ENCODE data around the gene MRPS34.

Gene MRPS34

DNA sequence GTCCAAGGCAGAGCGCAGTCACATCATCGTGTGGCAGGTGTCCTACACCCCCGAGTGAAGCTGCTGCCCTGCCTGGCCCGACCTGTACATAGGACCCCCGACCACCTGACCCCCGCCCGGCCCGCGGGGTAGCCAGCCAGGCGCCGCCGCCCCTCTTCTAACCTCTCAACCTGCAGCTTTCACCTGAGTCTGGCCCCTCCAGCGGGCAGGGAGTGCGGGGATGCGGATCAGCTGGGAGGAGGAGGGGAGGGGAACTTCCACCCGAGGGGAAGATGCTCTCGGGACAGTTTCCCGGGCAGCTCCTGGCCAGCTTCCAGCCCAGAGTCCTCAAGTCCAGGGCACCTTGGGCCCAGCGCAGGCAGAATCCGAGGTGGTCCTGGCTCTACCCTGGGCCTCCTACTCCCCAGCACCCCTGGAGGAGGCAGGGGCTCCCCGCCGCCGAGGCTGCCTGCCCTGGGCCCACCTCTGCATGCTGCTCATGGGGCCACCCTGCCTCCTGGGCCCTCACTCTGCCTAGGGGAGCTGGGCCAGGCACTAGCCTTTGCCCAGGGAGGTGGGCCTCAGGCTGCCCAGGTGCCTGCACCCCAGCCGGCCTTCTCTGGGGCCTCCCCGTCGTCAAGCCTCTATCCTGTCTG lies 4.0 kb downstream of the MRPS34 start:
- no peak for DNase-seq

DNA sequence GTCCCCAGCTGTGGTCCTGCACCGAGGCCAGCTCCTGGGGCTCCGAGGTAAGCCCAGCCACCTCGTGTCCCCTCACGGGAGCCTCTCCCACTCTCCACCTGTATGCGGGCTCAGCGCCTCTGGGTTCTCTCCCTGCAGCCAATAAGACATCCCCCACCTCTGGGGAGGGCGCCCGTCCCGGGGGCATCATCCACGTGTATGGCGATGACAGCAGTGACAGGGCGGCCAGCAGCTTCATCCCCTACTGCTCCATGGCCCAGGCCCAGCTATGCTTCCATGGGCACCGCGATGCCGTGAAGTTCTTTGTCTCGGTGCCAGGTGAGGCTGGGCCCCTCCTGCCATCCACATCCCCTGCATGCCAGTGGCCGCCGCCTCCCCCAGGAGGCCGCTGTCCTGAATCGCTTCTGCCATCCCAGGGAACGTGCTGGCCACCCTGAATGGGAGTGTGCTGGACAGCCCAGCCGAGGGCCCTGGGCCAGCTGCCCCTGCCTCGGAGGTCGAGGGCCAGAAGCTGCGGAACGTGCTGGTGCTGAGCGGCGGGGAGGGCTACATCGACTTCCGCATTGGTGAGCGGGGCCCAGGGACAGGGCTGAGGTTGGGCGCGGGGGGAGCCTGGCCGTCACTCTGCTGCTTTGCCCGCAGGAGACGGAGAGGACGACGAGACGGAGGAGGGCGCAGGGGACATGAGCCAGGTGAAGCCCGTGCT lies 4.7 kb downstream of the MRPS34 start:
- no peak for DNase-seq

DNA sequence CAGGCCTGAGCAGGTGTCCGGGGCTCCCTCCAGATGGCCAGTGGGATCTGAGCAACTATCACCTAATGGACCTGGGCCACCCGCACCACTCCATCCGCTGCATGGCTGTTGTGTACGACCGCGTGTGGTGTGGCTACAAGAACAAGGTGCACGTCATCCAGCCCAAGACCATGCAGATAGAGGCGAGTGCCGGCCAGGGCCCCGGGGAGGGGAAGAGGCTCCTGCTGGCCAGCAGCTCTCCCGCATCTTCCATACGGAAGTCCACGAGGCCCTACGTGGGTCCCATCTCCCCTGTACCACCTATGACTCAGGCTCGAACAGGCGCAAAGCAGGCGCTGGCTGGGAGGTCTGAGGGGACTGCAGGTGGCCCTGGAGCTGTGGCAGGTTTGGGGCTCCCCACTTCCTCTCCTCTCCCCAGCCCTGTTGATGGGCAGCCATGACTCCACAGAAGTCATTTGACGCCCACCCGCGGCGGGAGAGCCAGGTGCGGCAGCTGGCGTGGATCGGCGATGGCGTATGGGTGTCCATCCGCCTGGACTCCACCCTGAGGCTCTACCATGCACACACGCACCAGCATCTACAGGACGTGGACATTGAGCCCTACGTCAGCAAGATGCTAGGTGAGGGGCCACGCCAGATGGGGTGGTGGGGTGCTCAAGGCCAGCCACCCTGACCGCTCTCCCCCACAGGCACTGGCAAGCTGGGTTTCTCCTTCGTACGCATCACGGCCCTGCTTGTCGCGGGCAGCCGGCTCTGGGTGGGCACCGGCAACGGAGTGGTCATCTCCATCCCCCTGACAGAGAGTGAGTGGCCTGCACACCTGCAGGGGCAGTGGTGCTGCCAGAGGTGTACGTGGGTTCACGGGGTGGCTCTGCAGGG lies 5.6 kb downstream of the MRPS34 start:
- no peak for DNase-seq

DNA sequence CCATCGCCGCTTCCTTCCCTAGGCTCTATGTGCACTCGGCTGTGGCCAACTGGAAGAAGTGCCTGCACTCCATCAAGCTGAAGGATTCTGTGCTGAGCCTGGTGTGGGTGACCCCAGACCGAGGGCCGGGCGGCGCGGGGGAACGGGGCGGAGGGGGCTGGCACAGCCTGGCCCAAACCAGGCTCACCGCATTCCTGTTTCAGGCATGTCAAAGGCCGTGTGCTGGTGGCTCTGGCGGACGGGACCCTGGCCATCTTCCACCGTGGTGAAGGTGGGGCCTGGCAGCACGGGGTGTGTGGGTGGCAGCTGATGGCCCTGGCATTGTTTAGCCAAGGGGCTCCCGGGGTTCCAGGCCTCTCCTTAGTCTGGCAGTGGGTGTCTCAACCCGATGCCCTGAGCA lies 6.2 kb downstream of the MRPS34 start:
- DNase-seq: no peak

DNA sequence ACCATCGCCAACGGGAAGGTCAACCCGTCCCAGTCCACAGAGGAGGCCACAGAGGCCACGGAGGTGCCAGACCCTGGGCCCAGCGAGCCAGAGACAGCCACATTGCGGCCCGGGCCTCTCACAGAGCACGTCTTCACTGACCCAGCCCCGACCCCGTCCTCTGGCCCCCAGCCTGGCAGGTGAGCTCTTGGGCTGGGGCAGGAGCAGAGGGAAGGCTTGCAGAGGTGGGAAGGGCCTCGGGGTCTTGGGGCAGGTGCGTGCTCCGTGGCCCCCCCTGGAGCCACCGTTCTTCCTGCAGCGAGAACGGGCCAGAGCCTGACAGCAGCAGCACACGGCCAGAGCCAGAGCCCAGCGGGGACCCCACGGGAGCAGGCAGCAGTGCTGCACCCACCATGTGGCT lies 6.7 kb downstream of the MRPS34 start:
- no peak for DNase-seq

DNA sequence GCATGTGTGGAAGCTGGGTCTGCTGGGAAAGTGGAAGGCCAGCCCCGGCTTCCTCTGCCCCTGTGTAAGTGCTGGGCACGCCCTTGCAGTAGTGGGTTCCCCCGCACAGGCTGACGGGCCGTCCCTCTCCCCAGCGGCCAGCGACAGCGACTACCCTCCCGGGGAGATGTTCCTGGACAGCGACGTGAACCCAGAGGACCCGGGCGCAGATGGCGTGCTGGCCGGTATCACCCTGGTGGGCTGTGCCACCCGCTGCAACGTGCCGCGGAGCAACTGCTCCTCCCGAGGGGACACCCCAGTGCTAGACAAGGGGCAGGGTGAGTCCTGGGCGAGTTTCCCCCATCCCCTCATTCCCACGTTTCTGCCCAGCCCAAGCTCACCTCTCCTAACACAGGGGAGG lies 7.1 kb downstream of the MRPS34 start:
- DNase-seq: no peak

DNA sequence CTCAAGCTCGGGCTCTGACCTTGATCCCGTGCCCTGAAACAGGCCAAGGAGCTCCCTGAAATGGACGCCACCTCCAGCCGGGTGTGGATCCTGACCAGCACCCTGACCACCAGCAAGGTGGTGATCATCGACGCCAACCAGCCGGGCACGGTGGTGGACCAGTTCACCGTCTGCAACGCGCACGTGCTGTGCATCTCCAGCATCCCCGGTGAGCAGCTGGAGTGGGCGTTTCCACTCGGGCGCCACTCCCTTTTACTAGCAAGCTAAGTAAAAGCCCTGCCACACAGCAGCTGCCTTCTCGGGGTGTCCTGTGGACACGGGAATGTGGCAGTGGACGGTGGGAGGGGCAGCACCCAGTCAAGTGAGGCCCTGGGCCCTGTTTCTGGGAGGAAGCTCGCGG lies 8.0 kb downstream of the MRPS34 start:
- DNase-seq: no peak

DNA sequence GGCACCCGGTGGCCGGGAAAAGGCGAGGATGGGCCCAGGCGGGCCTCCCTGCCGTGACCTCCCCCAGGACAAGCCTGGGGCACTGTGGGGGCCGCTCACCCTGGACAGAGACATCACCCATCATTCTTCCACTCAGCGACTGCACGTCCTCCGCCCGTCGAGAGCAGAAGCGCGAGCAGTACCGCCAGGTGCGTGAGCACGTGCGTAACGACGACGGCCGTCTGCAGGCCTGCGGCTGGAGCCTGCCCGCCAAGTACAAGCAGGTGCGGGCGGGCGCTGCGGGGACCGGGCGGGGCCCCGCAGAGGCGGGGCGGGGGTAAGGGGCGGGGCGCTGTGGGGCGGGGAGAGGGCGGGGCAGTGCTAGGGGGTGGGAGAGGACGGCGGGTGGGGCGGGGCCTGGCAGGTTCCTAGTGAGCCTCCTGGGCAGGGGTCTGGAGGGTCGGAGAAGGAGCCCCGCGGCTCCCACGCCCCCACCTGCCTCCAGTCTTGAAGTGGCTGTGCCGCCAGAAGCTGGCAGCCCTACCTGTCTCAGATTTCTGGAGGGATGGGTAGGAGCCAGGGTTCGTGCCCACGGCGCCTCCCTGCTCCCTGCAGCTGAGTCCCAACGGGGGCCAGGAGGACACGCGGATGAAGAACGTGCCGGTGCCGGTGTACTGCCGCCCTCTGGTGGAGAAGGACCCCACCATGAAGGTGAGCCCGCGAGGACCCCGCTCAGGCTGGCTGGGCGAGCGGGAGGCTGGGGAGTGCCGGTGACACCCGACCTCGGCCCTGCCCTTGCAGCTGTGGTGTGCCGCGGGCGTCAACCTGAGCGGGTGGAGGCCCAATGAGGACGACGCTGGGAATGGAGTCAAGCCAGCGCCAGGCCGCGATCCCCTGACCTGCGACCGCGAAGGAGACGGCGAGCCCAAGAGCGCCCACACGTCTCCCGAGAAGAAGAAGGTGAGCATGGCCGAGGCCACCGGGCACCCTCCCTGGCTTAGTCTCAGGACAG lies 9.1 kb downstream of the MRPS34 start:
- DNase-seq: no peak

DNA sequence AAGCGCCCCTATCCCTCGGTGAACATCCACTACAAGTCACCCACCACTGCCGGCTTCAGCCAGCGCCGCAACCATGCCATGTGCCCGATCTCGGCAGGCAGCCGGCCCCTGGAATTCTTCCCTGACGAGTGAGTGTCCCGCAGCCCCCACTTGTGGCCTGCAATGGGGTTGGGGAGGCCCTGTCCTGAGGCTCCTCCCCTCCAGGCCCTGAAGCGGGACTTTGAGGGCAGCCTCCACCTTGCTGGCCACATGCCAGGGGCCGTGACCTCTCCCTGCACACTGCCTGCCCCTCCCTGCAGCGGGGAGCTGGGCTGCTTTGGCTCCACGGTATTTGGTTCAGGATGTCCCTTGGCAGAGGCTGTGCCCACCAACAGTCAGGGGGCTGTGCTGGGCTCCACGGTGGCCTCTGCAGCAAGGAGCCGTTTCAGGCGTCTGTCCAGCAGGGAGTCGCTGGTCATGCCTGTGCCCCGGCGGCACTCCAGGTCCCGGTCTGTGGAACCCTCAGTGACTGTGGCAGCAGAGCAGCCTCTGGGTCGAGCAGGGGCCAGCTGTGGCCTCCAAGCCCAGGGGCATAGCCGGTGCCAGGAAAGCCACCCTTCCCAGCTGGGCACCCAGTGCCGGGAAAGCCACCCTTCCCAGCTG lies 9.9 kb downstream of the MRPS34 start:
- DNase-seq: no peak

DNA sequence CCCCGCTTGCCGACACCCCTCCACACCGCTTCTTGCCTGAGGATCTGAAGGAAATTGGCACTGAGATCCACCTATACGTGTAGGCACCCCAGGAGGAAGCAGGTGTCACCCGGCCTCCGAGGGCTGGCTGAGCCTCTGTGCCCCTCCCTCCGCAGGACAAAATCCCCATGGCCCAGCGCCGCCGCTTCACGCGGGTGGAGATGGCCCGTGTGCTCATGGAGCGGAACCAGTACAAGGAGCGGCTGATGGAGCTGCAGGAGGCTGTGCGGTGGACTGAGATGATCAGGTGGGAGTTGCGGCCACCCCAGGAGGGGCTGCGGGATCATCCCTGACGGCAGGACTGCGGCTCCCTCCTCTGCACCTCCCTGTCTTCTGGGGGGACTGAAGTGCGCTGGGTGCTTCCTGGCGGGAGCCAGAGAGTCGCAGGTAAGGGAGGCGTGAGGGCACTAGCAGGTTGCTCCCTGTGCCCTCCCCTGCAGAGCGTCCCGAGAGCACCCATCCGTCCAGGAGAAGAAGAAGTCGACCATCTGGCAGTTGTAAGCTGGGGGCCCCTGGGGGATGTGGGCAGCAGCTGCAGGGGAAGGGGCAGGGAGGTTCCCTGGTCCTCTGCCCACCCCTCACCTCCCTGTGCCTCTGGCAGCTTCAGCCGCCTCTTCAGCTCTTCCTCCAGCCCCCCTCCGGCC lies 10.6 kb downstream of the MRPS34 start:
- no peak for DNase-seq

DNA sequence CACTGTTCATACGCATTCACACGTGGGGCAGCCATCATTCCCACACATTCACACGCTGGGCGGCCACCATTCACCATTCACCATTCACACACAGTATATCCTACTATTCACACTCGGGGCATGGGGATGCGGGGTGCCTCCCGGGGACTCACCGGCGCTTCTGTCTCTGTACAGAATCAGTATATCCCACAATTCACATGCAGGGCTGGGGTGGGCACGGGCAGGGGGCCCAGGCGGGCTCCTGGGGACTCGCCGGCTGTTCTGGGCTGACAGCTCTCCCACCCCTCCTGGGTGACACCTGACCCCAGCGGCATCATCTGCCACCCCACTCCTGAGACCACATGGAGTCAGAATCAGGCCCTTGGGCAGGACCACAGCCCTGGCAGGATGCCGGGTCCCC lies 11.2 kb downstream of the MRPS34 start:
- no peak for DNase-seq

DNA sequence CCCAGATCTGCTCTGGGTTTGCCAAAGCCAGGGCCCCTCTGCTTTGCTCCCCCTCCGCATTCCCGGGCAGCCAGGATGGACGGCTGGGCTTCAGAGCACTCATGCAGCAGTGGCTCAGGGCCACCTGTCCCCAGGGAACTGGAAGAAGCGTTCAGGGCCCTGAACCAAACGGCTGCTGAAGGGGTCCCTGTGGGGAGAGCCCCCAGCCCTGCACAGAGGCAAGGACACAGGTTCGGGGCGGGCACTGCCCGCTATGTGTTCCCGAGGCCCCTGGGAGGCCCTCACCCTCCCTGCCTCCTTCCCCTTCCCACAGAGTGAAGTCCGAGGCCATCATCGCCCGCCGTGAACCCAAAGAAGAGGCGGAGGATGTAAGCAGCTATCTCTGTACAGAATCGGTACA lies 12.0 kb downstream of the MRPS34 start:
- DNase-seq: no peak

DNA sequence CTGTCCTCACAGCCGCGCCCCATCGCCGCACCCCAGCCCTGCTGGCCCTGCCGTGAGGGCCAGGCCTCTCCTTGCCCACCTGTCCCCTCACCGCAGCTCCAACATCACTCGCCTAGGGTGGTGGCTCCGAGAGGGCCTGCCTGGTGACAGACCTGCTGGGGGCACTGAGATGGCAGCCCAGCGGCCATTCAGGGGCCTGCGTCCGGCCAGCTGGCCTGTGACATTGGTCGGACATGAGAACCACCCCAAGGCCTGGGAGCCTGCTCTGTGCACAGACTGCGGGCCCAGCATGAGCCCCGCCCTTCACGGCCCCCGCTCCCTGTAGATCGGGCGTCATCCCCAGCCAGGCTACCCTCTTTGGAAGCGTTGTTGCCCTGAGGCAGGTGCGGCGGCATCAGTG lies 13.4 kb downstream of the MRPS34 start:
- no peak for DNase-seq

DNA sequence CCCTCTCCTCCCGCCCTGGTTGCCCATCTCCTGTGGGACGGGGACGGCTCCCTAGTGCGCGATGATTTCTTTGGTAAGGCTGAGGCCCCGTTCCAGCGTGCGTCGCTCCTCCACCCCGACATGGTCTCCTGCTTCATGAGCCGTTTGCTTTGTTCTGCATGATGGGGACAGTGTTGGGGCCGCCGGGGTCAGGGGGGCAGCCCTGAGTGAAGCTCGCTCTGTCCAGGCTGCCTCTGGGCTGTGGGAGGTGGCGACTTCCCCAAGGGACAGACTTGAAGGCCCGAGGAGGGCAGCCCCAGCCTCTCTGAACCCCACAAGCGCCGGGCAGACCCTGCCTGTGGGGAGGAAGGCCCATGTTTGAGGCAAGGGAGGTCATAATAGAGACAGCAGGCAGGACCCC lies 14.0 kb downstream of the MRPS34 start:
- no peak for DNase-seq

DNA sequence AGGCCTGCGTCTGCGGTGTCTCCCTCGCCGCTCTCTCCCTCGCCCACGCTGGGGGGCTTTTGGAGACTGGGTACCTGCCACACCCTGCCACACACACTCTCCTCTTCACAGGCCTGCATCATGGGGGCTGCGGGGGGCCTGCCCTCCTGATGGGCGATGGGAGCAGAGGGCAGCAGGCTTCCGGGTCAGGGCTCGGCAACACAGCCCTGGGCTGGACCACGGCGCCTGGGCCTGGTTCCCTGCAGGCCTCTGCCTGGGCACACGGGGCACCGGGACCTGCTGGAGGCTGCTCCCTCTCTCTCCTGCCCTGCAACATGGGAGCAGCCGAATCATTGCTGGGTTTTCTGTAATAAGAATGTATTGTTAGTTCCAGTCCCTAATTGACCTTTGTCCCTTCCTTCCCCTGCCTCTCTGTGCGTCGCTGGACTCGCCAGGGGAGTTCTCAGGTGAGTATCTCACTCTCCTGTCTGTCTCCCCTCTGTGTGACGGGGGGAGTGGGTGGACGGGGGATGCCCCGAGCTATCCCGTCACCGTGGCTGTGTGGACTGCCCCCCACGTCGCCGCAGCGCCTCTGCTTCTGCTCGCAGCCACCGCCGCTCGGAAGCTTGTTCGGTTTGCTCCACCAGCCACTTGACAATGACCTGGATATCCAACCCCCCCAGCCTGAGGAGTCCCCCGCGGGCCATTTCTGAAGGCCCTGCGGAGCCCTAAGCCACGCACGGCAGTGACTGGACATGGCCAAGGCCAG lies 15.0 kb downstream of the MRPS34 start:
- DNase-seq: no peak

DNA sequence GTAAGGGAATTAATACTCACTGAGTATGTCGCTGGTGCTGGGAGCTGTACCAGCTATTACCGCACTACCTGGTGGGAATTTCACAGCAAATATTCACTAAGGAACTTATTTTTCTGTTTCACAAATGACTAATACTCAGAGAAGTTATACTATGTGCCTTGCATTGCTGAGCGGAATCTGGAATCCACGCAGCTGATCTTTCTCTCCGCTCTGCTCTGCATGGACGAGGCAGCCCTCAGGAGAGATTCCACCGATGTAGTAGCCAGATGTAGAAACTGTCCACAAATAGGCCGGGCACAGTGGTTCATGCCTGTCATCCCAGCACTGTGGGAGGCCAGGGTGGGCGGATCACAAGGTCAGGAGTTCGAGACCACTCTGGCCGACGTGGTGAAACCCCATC lies 18.7 kb downstream of the MRPS34 start:
- no peak for DNase-seq

DNA sequence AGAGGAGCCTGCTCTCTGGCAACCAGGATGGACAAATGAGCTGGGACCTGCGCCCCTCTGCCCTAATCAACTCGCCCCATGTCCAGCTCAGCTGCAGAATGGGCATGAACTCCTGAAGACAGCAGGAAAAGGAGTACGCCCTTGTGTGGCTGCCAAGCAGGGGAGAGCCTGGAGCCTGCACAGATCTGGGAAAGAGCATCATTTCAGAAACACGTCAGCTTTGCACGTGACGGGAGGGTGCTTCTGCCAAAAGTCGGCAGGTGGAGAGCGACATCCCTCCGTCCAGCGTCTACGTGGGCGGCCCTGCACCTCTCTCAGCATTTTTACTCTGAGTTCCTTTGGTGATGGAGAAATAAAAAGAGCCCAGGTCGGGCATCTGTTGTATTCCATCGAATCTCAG lies 20.1 kb downstream of the MRPS34 start:
- DNase-seq: no peak

DNA sequence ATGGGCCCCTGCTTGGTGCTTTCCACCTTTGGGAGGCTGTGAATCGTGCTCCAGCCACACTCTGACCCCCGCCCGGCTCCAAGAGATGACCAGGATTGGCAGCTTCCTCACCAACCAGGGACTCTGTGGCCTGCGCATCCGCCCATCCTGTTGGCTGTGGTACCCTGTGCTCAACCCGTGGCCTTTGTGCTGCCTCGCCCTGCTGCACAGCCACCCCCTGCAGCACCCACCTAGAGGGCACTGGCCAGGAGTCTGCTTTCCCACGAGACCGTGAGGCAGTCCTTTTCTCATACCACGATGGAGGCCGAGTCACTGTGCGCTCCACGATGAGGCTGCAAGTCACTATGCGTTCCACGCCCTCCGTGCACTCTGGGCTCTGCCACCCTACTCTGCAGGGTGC lies 21.0 kb downstream of the MRPS34 start:
- no peak for DNase-seq

DNA sequence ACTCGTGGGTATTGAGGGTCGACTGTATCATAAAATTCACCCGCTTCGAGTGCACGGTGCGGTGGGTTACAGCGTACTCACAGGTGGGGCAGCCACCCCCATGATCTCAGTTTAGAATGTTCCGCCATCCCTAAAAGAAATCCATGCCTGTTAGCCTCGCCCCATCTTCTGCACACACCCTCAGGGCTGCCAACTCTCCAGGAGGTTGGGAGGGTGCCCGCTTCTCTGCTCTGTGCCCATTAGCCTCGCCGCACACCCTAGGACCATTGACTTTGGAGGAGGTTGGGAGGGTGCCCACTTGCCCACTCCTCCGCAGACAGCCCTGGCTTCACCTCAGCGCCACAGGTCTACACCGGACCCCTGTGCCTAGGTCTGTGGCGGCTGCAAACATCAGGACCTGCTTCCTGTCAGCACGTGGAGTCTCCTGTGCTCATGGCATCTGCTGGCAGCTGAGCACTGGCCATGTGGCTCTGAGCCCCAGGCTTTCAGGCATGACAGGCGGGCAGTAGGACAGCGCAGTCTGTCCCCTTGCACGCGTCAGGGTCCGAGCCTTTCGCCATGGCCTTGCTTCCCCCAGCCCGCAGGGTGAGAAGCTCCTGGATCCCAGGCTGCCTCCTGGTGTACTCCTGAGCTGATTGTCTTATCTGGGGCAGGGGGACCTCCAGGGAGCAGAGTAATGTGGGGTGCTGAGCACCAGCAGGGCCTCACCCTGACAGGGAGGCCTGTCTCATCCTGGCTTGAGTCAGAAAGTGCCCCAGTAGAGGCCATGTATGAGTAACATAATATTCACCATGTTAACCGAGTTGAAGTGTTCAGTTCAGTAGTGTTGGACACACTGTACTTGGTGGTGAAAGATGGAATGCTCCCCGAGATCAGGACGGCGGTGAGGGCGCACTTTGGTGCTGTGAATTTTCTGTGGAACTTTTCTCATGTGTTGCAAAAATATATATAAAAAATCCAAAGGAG lies 23.5 kb downstream of the MRPS34 start:
- no peak for DNase-seq

DNA sequence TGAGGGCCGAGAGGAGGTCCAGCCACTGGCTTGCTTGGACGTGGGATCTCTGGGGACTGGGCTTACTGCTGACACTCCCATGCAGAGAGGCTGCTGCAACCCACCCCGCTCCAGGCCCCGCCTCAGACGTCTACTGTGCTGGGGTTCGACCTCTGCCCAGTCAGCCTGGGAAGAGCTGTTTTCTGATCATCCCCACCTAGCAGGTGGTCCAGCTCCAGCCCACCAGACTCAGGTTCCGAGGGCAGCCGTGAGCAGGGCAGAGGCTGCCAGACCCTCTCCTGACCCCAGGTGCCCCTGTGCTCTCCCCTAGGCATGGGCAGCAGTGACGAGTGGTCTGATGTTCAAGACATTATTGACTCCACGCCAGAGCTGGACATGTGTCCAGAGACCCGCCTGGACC lies 25.0 kb downstream of the MRPS34 start:
- no peak for DNase-seq
